IMR-90 (cell line): Measurements from ENCODE around the gene EOLA2. TPM values are rescaled to one million over a fixed set of nuclear protein-coding genes. Genes with fewer than 3 reads are reported as not detected.
"Not testable (repeated sequence)": the region's sequence is repeated elsewhere in the genome, so short reads cannot be mapped to it uniquely, and the experiment has no call there.

Experiments used
- ATAC-seq: fragments of 200-7000 bp; cut with Tn5 transposase; 2 replicates; pipeline ENCODE4 v1.9.1; 2020; ENCODE audit warnings: low read depth, mild to moderate bottlenecking, moderate library complexity
- BruUV-seq: library from RNA; stranded (reverse); fragments of 400-500 nt; replicated peaks from 2 replicates; lab custom pipeline; 2021; lab: Mats Ljungman, UMichigan
- CTCF ChIA-PET: fragments of 300-600 bp; formaldehyde crosslinking; extraction: SDS; loops from one replicate; lab custom pipeline; 2021; ENCODE audit warnings: antibody characterized with exemption; lab: Yijun Ruan, JAX
- POLR2A ChIA-PET: fragments of 300-600 bp; sonication (Branson Sonifier 250); formaldehyde crosslinking; loops from one replicate; lab custom pipeline; 2022; ENCODE audit warnings: antibody characterized with exemption; ENCODE audit not compliant: unreplicated experiment; lab: Charles Lee
- DNase-seq: peaks from one replicate; pipeline ENCODE4 v3.0.0; 2013
- H2AFZ ChIP-seq: replicated peaks from 2 replicates; pipeline ENCODE3; 2013; ENCODE audit warnings: low read length, mild to moderate bottlenecking; ENCODE audit not compliant: poor library complexity
- H2AK5ac ChIP-seq: 2 replicates; pipeline ENCODE4 v1.6.1; 2013; ENCODE audit warnings: low read depth, low read length, inconsistent platforms
- H2AK9ac ChIP-seq: replicated peaks from 2 replicates; pipeline ENCODE3; 2013; ENCODE audit warnings: mild to moderate bottlenecking, low read depth, low read length, moderate library complexity; ENCODE audit not compliant: poor library complexity
- H2BK120ac ChIP-seq: 2 replicates; pipeline ENCODE4 v1.6.1; 2013; ENCODE audit warnings: low read depth, low read length, inconsistent platforms
- H2BK15ac ChIP-seq: 3 replicates; pipeline ENCODE4 v1.6.1; 2013; ENCODE audit warnings: low read depth, low read length, inconsistent platforms
- H2BK20ac ChIP-seq: 2 replicates; pipeline ENCODE4 v1.6.1; 2013; ENCODE audit warnings: low read depth, mild to moderate bottlenecking, inconsistent platforms, low read length, moderate library complexity
- H2BK5ac ChIP-seq: 2 replicates; pipeline ENCODE4 v1.6.1; 2013; ENCODE audit warnings: mild to moderate bottlenecking, low read depth, low read length, inconsistent platforms; ENCODE audit not compliant: poor library complexity, severe bottlenecking
- H3K14ac ChIP-seq: replicated peaks from 2 replicates; pipeline ENCODE4 v1.6.1; 2013; ENCODE audit warnings: low read depth, low read length, inconsistent platforms
- H3K18ac ChIP-seq: 2 replicates; pipeline ENCODE4 v1.6.1; 2013; ENCODE audit warnings: low read depth, low read length, control low read depth
- H3K23ac ChIP-seq: 2 replicates; pipeline ENCODE4 v1.6.1; 2013; ENCODE audit warnings: low read depth, low read length, inconsistent platforms
- H3K27ac ChIP-seq: 2 replicates; pipeline ENCODE4 v1.5.1; 2013; ENCODE audit warnings: mild to moderate bottlenecking, control low read depth, low read length; ENCODE audit not compliant: insufficient read depth
- H3K27me3 ChIP-seq: 2 replicates; pipeline ENCODE4 v1.6.1; 2013; ENCODE audit warnings: low read length; ENCODE audit not compliant: control insufficient read depth, insufficient read depth
- H3K36me3 ChIP-seq: 2 replicates; pipeline ENCODE4 v1.6.1; 2013; ENCODE audit warnings: low read length, mixed read lengths; ENCODE audit not compliant: control insufficient read depth, insufficient read depth
- H3K4ac ChIP-seq: 2 replicates; pipeline ENCODE4 v1.6.1; 2013; ENCODE audit warnings: low read depth, low read length, inconsistent platforms
- H3K4me1 ChIP-seq: 2 replicates; pipeline ENCODE4 v1.6.1; 2013; ENCODE audit warnings: low read length, mixed read lengths; ENCODE audit not compliant: control insufficient read depth, insufficient read depth
- H3K4me2 ChIP-seq: 2 replicates; pipeline ENCODE4 v1.6.1; 2013; ENCODE audit warnings: low read depth, mild to moderate bottlenecking, control low read depth, low read length, moderate library complexity
- H3K4me3 ChIP-seq: 2 replicates; pipeline ENCODE4 v1.5.1; 2013; ENCODE audit warnings: low read depth, mild to moderate bottlenecking, control low read depth, low read length, moderate library complexity; ENCODE audit not compliant: insufficient read depth
- H3K56ac ChIP-seq: 2 replicates; pipeline ENCODE4 v1.6.1; 2013; ENCODE audit warnings: low read length, inconsistent platforms; ENCODE audit not compliant: insufficient read depth; ENCODE audit errors: extremely low read depth
- H3K79me1 ChIP-seq, 2 experiments: 2 replicates each; pipeline ENCODE4 v1.6.1; 2013; ENCODE audit warnings: low read length in 2 of 2, inconsistent platforms in 1 of 2, low read depth in 1 of 2
- H3K9ac ChIP-seq: 2 replicates; pipeline ENCODE4 v1.6.1; 2013; ENCODE audit warnings: low read depth, low read length, control low read depth
- H3K9me1 ChIP-seq: 2 replicates; pipeline ENCODE4 v1.6.1; 2013; ENCODE audit warnings: low read length, inconsistent platforms; ENCODE audit not compliant: insufficient read depth
- H3K9me3 ChIP-seq: 2 replicates; pipeline ENCODE4 v1.6.1; 2013; ENCODE audit warnings: low read length; ENCODE audit not compliant: control insufficient read depth, insufficient read depth
- H4K20me1 ChIP-seq: 2 replicates; pipeline ENCODE4 v1.6.1; 2013; ENCODE audit warnings: low read length, inconsistent platforms; ENCODE audit not compliant: insufficient read depth
- H4K5ac ChIP-seq: 2 replicates; pipeline ENCODE4 v1.6.1; 2013; ENCODE audit warnings: mild to moderate bottlenecking, low read depth, low read length, control low read depth
- H4K8ac ChIP-seq, 2 experiments: 2 replicates each; pipeline ENCODE4 v1.6.1; 2013; ENCODE audit warnings: low read depth in 2 of 2, low read length in 2 of 2, control low read depth in 1 of 2, inconsistent platforms in 1 of 2
- H4K91ac ChIP-seq: 2 replicates; pipeline ENCODE4 v1.6.1; 2013; ENCODE audit warnings: low read depth, low read length, inconsistent platforms; ENCODE audit not compliant: insufficient read depth
- WGBS, 2 experiments: methylation state at CpG; one replicate each; pipeline versions ENCODE4 v1.1.5 to v1.1.7; 2013; ENCODE audit warnings: missing lambda C conversion rate in 2 of 2; ENCODE audit not compliant: insufficient read length in 1 of 2; ENCODE audit errors: extremely low coverage in 2 of 2; 5-methylcytosine and 5-hydroxymethylcytosine counted together
- dilution Hi-C: fragments of 300-500 bp; cut with HindIII; formaldehyde crosslinking; loops from one replicate; pipeline ENCODE4 v1.14.3; 2018; ENCODE audit warnings: low sequenced_read_pairs; ENCODE audit not compliant: unreplicated experiment
- in situ Hi-C: fragments of 300-500 bp; cut with MboI; formaldehyde crosslinking; loops from 3 replicates; pipeline ENCODE4 v1.14.3; 2019; ENCODE audit warnings: low sequenced_read_pairs, inconsistent platforms, mixed read lengths
- intact Hi-C: fragments of 100-400 bp; cut with micrococcal nuclease; formaldehyde crosslinking; loops from 2 replicates; pipeline ENCODE4 v1.10.0; 2022
- polyA plus RNA-seq, 3 experiments: library from polyadenylated mRNA; depleted of rRNA; stranded (reverse); fragments of >200 nt; gene quantifications; 2 replicates each; pipeline ENCODE4 v1.2.3, GENCODE V29; 2012; ENCODE audit warnings: low replicate concordance in 1 of 3
- total RNA-seq: library from RNA; depleted of rRNA; stranded (reverse); fragments of >200 nt; gene quantifications from 2 replicates; pipeline ENCODE4 v1.2.3, GENCODE V29; 2012; rRNA removed

EOLA2 gene
- total and polyA plus RNA-seq, 2 of the 4 experiments (the other 2 are of a cell fraction) = 23.7 to 46.5 TPM

DNA sequence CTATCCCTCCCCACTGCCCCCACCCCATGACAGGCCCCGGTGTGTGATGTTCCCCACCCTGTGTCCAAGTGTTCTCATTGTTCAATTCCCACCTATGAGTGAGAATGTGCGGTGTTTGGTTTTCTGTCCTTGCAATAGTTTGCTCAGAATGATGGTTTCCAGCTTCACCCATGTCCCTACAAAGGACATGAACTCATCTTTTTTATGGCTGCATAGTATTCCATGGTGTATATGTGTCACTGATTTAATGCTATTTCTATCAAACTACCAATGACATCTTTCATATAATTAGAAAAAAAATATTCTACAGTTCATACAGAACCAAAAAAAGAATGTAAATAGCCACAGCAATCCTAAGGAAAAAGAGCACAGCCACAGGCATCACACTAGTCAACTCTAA lies 47.5 kb downstream of the EOLA2 start:
- H2BK15ac ChIP-seq, H4K91ac ChIP-seq, H2BK20ac ChIP-seq, H3K4me1 ChIP-seq, POLR2A ChIA-PET, dilution Hi-C loops, H3K9me3 ChIP-seq, H3K36me3 ChIP-seq, ATAC-seq, H3K4me2 ChIP-seq, H3K79me1 ChIP-seq, H3K4ac ChIP-seq, in situ Hi-C loops, CTCF ChIA-PET, H2BK5ac ChIP-seq, H2BK120ac ChIP-seq, BruUV-seq, H4K20me1 ChIP-seq, H2AFZ ChIP-seq, H4K8ac ChIP-seq, H3K9ac ChIP-seq, H2AK9ac ChIP-seq, H2AK5ac ChIP-seq, H3K18ac ChIP-seq, H3K4me3 ChIP-seq, H3K14ac ChIP-seq, H3K27ac ChIP-seq, DNase-seq, H4K5ac ChIP-seq, H3K27me3 ChIP-seq, H3K9me1 ChIP-seq, intact Hi-C loops, H3K23ac ChIP-seq, H3K56ac ChIP-seq: not testable (repeated sequence)
- WGBS, 2 experiments = no CpG with 5 or more reads among the region's 2 CpGs

Other genes starting within 250 kb of the EOLA2 start
- gene MAGEA11, start 226.4 kb downstream of the EOLA2 start, total RNA-seq = not detected in 2 replicates
- not detected in 2 replicates for gene MAGEA11, start 226.4 kb downstream of the EOLA2 start, polyA plus RNA-seq (2012; rRNA removed)
- gene HSFX1, start 164.4 kb downstream of the EOLA2 start, total RNA-seq = under 0.01 and 0.18 TPM in 2 replicates
- 0.20 and 0.36 TPM in 2 replicates for gene HSFX1, start 164.4 kb downstream of the EOLA2 start, polyA plus RNA-seq (2012; rRNA removed)
- gene MAGEA9, start 156.6 kb downstream of the EOLA2 start, total RNA-seq = not detected in 2 replicates
- gene MAGEA9, start 156.6 kb downstream of the EOLA2 start, polyA plus RNA-seq (2012; rRNA removed) = not detected in 2 replicates
- gene MAGEA8, start 57.3 kb downstream of the EOLA2 start, total RNA-seq = not detected in 2 replicates
- gene MAGEA8, start 57.3 kb downstream of the EOLA2 start, polyA plus RNA-seq (2012; rRNA removed) = not detected in 2 replicates
- gene HSFX4, start 8.9 kb downstream of the EOLA2 start, total RNA-seq = not detected in 2 replicates
- gene HSFX4, start 8.9 kb downstream of the EOLA2 start, polyA plus RNA-seq (2012; rRNA removed) = not detected in 2 replicates